H1 (cell line): ENCODE measurements around the gene RAB30. TPM values are rescaled to one million over a fixed set of nuclear protein-coding genes. Genes with fewer than 3 reads are reported as not detected.

ENCODE experiments used
- CHD2 ChIP-seq: IDR thresholded peaks from 2 replicates; pipeline ENCODE4 v1.6.1; 2012; ENCODE audit warnings: low read length, improper control_type of control experiment
- POU5F1 ChIP-seq: IDR thresholded peaks from 2 replicates; pipeline ENCODE4 v1.6.1; 2011; ENCODE audit warnings: low read depth, mild to moderate bottlenecking, low read length, moderate library complexity
- RBBP5 ChIP-seq: IDR thresholded peaks from 2 replicates; pipeline ENCODE4 v1.7.1; 2012; ENCODE audit warnings: low read depth, mild to moderate bottlenecking, inconsistent platforms, low read length, moderate library complexity, borderline replicate concordance
- SIX5 ChIP-seq: IDR thresholded peaks from 2 replicates; pipeline ENCODE4 v1.6.1; 2011; ENCODE audit warnings: mild to moderate bottlenecking, low read depth, low read length
- SP1 ChIP-seq: IDR thresholded peaks from 2 replicates; pipeline ENCODE4 v1.6.1; 2011; ENCODE audit warnings: low read depth, low read length
- polyA plus RNA-seq, 7 experiments: library from polyadenylated mRNA; depleted of rRNA in 3 of 7; stranded (reverse) in 5 of 7; unstranded in 2 of 7; fragments of >200 nt in 5 of 7; fragments of 200-250 nt in 2 of 7; gene quantifications; 1 replicate in 5 of 7; 2 replicates in 1 of 7; 4 replicates in 1 of 7; pipeline versions ENCODE4 v1.2.1 to v1.2.3, GENCODE V29; 2011 to 2013; ENCODE audit warnings: missing spikeins in 2 of 7, mixed read lengths in 2 of 7
- total RNA-seq: library from RNA; stranded (reverse); fragmentation: NEBNext Ultra II Directional; extraction: Animal tissue kit (Norgen Biotek cat#: 25700); gene quantifications from 2 replicates; pipeline ENCODE4 v1.2.1, GENCODE V29; 2021

Gene RAB30
- total and polyA plus RNA-seq, 2 of the 8 experiments (the other 6 are each of a cell fraction or from before 2014, with no cell fraction given): 1.6 to 11.7 TPM

- TF ChIP-seq RBBP5: no peak
- no peak for TF ChIP-seq CHD2
- no peak for TF ChIP-seq POU5F1
- TF ChIP-seq SIX5: no peak
- no peak for TF ChIP-seq SP1
- TF ChIP-seq, all 59 proteins: peak for 0
Observed at GRCh38 chr11:83056611-83057010, 15.1 kb downstream of the RAB30 start (continued).
